EH (cell line): ENCODE measurements around the gene OPRD1.

Experiments
- DNase-seq: peaks from one replicate; pipeline ENCODE4 v3.0.0-alpha.2; 2015; ENCODE audit warnings: low read depth

The OPRD1 gene

GRCh38 chr1:28885977-28886730 is 74.2 kb downstream of the OPRD1 start:
- no peak for DNase-seq

- peak; percentile 75 for DNase-seq
These were observed 74.9 kb downstream of the OPRD1 start for GRCh38 chr1:28886731-28887418.

- DNase-seq: peak; percentile 14
These were observed 75.5 kb downstream of the OPRD1 start for GRCh38 chr1:28887419-28887834.

DNA sequence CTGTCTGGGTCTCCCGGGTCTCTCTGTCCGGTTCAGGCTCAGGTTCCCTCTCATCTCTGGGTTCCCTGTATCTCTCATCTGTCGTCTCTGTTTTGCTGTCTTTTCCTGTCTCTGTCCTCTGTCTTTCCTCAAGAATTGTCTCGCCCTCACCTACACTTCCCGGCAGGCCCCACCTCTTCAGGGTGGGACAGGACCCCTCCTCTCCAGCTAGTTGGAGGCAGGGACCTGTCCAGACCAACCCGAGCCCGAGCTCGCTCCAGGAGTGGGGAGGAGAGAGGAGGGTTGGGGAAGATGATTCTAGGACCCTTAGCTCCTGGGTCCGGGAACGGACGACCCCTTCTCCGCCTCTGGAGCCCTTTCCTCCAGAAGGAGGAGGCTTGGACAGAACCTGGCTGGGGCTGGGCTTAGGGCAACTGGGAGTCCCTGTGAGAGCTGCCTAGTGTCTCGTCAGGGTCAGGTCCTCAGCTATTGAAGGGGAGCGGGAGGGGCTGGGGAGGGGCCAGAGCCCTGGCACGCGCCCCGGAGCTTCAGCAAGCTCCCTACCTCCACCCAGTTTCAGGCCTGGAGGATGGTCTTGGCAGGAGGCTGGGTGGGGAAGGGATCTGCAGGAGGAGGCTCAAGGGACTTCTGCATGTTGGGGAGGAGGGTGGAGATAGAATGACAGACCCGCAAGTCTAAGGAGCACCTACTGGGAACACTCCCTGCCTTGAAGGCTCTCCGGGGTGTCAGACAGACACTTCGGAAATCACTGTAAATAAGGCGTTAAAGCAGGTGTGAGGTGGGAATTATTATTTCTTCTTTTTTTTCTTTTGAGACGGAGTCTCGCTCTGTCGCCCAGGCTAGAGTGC is 76.1 kb downstream of the OPRD1 start:
- no peak for DNase-seq

GRCh38 chr1:28888915-28889314 is 76.9 kb downstream of the OPRD1 start:
- no peak for DNase-seq

DNA sequence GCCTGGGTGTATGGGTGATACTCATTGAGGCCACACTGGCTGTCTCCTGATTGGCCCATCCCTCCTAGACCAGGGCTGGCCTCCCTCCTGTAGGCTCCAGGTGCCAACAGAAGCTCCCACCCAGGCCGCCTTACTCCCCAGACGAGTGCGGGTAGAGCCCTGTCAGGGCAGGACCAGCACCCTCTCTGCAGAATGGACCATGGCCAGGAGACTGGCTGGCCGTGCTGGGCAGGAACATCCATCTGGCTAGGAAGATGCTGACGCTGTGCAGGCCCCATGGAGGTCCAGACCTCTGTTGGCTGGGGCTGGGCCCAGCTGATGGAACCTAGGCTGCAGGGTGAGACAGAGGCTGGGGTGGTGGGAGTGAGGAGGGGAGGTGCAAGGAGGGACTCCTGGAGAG is 77.4 kb downstream of the OPRD1 start:
- DNase-seq: no peak

GRCh38 chr1:28890435-28890834 is 78.5 kb downstream of the OPRD1 start:
- DNase-seq: no peak

- DNase-seq: no peak
These were observed 78.9 kb downstream of the OPRD1 start for GRCh38 chr1:28890836-28891235.

GRCh38 chr1:28891256-28891655 is 79.3 kb downstream of the OPRD1 start:
- DNase-seq: no peak

DNA sequence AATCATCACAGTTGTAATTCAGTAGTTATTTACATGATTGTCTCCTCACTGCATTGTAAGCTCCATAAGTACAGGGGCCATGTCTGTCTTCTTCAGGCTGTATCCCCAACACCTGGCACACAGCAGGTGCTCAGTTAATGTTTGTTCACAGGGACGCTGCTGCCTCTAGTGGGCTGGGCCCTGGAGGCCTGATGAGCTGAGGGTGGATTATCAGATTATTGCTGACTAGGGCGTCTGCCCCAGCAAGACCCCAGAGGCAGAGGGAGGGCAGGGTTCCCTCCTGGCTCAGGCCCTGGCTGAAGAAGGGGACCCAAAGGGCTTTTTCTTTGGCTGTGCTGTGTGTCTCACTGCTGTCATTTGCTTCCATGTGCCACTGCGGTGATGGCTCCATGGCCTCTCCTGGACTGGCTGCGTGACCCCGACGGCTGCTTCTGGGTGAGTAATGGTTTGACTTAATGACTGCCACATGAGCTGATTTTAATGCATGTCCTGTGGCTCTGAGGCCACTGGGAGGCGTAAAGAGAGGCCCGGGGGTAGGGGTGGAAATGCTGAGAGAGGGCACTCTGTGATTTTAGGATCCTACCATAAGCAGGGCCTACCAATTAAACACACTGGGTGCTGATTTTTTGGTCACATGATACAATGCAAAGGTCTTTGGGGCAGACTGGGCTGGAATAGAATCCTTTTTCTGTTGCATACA is 81.6 kb downstream of the OPRD1 start:
- DNase-seq: peak; percentile 83

DNA sequence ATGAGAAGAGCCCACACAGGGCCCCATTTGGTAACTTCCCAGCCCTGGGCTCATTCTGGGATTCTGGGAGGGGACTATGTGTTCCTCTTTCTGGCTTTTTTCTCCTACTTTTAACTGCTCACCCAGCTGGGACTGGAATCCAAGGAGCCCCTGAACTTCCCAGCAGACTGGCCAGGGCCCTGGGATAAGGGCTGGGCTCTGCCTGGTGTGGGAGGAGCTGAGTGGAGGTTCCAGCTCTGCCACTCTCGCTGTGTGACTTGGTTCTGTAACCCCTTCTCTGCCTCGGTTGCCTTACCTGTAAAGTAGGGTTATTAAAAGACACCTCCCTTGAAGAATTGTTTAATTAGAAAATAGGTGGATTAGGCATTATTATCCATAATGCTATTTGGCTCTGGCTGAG is 82.8 kb downstream of the OPRD1 start:
- no peak for DNase-seq

- DNase-seq: no peak
These were observed 84.1 kb downstream of the OPRD1 start for GRCh38 chr1:28895896-28896608.

GRCh38 chr1:28896609-28896986 is 84.6 kb downstream of the OPRD1 start:
- DNase-seq: no peak

DNA sequence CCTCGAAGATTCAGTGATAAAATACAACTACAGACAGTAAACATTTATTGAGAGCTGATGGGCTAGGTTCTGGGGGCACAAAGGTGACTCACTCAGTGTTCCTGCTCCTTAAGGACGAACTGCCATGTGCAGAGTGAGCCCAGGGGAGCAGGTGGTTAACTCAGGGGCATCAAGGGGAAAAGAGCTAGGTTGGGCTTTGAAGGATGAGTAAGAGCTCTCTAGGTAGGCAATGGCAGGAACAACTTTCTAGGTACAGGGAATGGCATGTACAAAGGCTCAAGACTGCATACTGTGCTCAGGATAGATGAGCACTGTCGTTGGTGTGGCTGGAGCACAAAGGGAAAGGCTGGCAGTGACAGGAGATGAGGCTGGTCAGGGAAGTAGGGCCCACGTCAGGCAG is 85.8 kb downstream of the OPRD1 start:
- DNase-seq: no peak

- DNase-seq: no peak
These were observed 86.5 kb downstream of the OPRD1 start for GRCh38 chr1:28898405-28898881.

- no peak for DNase-seq
These were observed 87.3 kb downstream of the OPRD1 start for GRCh38 chr1:28899267-28899666.

DNA sequence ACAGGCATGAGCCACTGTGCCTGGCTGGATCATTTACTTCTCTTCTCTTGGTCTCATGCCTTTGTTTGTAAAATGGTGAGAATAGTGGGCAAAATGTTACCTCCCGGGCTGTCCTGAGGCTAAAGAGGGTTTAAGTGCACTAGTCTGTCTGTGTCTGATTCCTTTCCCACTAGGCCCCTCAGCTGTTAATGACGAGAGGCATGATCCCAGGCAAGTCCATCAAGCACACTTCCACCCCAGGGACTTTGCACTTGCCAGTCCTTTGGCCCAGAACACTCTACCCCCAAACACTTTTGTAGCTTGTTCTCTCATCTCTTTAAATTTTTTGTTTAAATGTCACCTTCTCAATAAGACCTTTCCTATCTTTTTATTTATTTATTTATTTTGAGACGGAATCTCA is 88.6 kb downstream of the OPRD1 start:
- no peak for DNase-seq

- DNase-seq: no peak
These were observed 90.8 kb downstream of the OPRD1 start for GRCh38 chr1:28902738-28903137.

GRCh38 chr1:28905921-28906666 is 94.1 kb downstream of the OPRD1 start:
- DNase-seq: no peak

- no peak for DNase-seq
These were observed 97.2 kb downstream of the OPRD1 start for GRCh38 chr1:28909198-28909597.
